LNCaP clone FGC (cell line): ENCODE results near the gene VAV2.

ENCODE experiments used
- DNase-seq: peaks from one replicate; pipeline ENCODE4 v3.0.0-alpha.2; 2011; ENCODE audit warnings: low read depth
- H3K4me3 ChIP-seq: 2 replicates; pipeline ENCODE4 v1.5.1; 2011; ENCODE audit warnings: mild to moderate bottlenecking, low read depth, low read length, control low read depth
- CTCF ChIP-seq: IDR thresholded peaks from 2 replicates; pipeline ENCODE4 v1.5.1; 2012; ENCODE audit warnings: mild to moderate bottlenecking; ENCODE audit not compliant: control insufficient read depth, insufficient read depth; ENCODE audit errors: extremely low read depth

VAV2 gene

DNA sequence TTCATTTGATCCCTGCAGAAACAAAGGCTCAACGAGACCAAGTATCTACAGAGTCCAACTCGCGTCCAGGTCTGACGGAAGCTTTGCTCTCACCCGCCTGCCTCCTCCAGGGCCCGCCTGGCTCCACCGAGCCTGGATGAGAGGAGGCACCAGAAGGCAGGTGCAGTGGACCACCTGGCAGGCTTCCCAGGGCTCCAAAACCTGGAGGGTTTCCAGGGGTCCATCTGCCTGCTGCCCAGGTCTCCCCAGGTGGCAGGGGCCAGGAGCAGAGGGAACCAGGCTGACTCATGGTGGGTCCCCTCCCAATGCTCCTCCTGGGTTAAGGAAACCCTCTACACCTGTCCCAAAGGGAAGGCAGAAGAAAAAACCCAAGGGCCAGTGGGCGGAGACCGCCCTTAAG, 59.5 kb downstream of the VAV2 start:
- TF ChIP-seq CTCF, result no peak
- peak overlapping the region; percentile 15 for H3K4me3 ChIP-seq
- DNase-seq, result no peak

DNA sequence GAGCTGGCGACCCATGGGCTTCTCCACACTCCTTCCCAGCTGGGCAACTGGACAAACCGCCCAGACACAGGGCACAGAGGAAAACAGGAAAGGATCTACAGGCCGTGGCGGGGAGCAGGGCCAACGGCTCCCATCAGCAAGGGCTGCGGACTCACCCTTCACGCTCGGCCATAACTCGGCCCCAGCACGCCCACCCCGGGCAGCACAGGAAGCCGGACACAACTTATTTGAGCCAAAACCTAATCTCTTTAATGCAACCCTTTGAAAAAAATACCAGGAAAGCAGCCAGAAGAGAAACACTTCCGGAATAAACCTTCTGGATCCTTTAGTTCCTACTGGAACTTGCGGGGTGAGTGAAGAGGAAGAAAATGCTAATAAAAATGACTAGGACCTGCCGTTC, 59.9 kb downstream of the VAV2 start:
- peak; percentile 17 for DNase-seq
- H3K4me3 ChIP-seq, result peak overlapping the region; percentile 15
- TF ChIP-seq CTCF, result no peak

DNA sequence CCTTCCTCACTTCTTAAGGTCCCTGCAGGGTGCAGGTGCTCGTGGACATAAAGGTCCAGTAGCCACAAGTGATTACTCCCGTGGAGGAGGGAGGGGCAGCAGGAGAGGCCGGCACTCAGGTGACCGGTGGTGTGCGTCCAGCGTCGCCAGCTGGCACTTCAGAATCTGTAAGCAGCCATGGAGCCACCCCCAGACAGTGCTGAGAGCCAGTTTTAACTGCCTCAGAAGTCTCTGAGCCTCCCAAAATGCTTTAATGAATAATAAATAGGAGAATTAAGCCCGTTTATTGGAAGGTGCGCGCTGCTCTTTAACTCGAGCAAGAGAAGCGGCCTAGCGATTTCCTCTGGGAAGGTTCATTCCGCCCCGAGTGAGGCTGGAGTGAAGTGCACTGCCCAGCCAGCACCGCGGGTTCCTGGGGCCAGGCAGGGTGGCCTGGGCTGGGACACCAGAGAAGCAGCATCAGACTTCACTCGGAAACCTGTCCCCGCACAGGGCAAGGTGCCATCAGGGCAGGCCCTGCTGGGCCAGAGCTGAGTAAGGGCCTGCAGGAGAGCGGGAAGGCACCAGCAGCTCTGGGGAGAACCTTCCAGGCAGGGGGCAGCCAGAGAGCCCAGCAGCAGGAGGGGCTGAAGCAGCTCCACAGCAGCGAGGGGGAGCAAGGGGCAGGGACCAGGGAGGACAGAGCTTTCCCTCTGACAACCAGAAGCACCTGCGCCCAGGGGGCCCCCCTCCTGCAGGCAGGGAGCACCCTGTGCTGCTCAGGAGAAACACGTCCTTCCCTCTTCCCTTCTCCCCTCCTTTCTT, 61.2 kb downstream of the VAV2 start:
- peak; percentile 4 for DNase-seq
- no peak for TF ChIP-seq CTCF
- no peak overlapping the region for H3K4me3 ChIP-seq

- H3K4me3 ChIP-seq, result no peak overlapping the region
- TF ChIP-seq CTCF, result no peak
- DNase-seq, result no peak
Measured at GRCh38 chr9:133930046-133930681, 62.0 kb downstream of the VAV2 start.

- DNase-seq, result no peak
- no peak for TF ChIP-seq CTCF
- H3K4me3 ChIP-seq, result no peak overlapping the region
Measured at GRCh38 chr9:133929599-133929998, 62.5 kb downstream of the VAV2 start.

GRCh38 chr9:133928248-133928764, 63.8 kb downstream of the VAV2 start:
- DNase-seq, result no peak
- TF ChIP-seq CTCF, result no peak
- H3K4me3 ChIP-seq, result no peak overlapping the region
